ENCODE data around the gene NINJ2. TPM values are rescaled to one million over a fixed set of nuclear protein-coding genes. Genes with fewer than 3 reads are reported as not detected.

Gene NINJ2
- total and polyA plus RNA-seq, 10 donors, result 6.6 to 18.8 (median 10.2) TPM

DNA sequence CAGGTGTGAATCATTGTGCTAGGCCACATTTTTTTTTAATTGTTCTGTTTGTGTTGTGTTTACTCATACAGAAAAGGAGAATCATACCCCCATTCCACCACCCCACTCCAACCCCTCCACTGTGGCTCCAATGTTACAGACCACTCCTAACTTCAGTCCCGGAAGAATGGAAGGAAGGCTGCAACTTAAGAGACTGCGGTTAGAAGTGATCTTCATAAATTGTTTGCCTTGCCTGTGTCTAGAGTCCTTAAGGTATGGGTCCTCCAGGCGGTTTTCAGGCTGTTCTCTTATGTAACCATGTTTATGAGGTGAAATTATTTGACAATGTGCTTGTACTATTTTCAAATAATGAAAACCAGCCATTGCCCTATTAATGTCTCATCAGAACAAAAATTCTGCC lies 22.5 kb downstream of the NINJ2 start:
- peak overlapping the region in 7 of 8 donors; percentile 29 to 100 (median 99) for H3K27ac ChIP-seq
- no peak for DNase-seq
- no peaks in the 10 kb centered on the region for H3K9me3 ChIP-seq
- H3K36me3 ChIP-seq, result peaks cover 0 to 2% (median 0%) of the 10 kb centered on the region in 6 donors
- peaks cover 19 to 97% (median 73%) of the 10 kb centered on the region in 6 donors for H3K4me1 ChIP-seq
- WGBS, 5 donors, result 87 to 100% (median 92%) methylated on average over 3 of the region's 3 CpGs
- no peaks in the 10 kb centered on the region for H3K27me3 ChIP-seq (replicated peaks in 1 of 7)
- intact Hi-C loops (cut with DNase I; ENCODE audit: low total_unique reads), result loop anchor here (5.0 to 10.0 kb wide), 2 partner anchors 63 to 114 kb away; partner anchors contain the start of gene WNK1
- no peak overlapping the region for H3K4me3 ChIP-seq
- TF ChIP-seq POLR2A (IDR thresholded peaks at IDR 0.05), result no peak
- TF ChIP-seq CTCF (IDR thresholded peaks at IDR 0.05 in 8 of 11, conservative IDR thresholded peaks at IDR 0.05 in 3 of 11), result no peak
- TF ChIP-seq POLR2AphosphoS5 (IDR thresholded peaks at IDR 0.05), result no peak

DNA sequence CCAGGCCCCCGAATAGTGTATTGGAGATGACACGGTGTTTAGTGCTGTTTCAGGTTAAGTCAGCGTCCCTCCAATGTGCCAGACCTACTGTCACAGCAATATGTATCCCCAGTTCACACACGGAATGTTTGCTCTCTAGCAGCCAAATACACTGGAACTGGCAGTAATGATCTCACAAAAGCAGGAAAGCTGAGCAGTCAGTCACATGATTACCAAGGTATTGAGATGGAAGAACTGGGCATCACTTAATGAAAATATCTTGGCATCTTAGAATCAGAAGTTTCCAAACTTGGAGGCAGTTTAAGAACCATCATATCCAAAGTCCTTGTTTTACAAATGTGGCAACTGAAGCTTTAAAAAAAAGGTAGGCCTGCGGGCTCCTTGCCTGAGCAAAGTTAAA lies 23.3 kb downstream of the NINJ2 start:
- H3K27ac ChIP-seq, result peak overlapping the region in 7 of 8 donors; percentile 60 to 100 (median 99)
- no peak for TF ChIP-seq POLR2A (IDR thresholded peaks at IDR 0.05)
- no peak for TF ChIP-seq CTCF (IDR thresholded peaks at IDR 0.05 in 8 of 11, conservative IDR thresholded peaks at IDR 0.05 in 3 of 11)
- TF ChIP-seq POLR2AphosphoS5 (IDR thresholded peaks at IDR 0.05), result no peak
- peaks cover 18 to 92% (median 66%) of the 10 kb centered on the region in 6 donors for H3K4me1 ChIP-seq
- peak overlapping the region in 1 of 8 donors; percentile 8 for H3K4me3 ChIP-seq
- H3K36me3 ChIP-seq, result no peaks in the 10 kb centered on the region
- intact Hi-C loops (cut with DNase I; ENCODE audit: low total_unique reads), result loop anchor here (5.0 to 10.0 kb wide), 2 partner anchors 63 to 115 kb away; partner anchors contain the start of gene WNK1
- DNase-seq, result no peak
- H3K9me3 ChIP-seq, result no peaks in the 10 kb centered on the region
- H3K27me3 ChIP-seq (replicated peaks in 1 of 7), result no peaks in the 10 kb centered on the region
- WGBS, 5 donors, result 72 to 94% (median 87%) methylated on average over 5 of the region's 5 CpGs

DNA sequence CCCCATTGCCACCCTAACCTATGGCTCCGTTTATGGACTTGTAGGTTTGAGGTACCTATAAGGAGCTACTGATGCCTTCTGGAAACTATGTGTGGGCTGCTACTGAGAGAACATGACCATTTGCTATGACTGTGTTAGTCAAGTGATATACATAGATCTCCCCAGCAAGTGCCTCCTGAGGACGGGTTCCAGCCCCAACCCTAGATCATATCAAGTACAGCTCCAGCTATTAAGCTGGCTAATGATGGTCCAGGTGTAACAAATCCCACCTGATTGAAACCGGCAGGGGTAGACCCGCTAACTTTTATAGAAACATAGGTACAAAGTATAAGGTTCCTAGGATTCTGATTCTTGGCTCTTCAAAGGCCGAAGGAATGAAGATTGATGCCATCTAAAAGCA lies 23.7 kb downstream of the NINJ2 start:
- no peak for DNase-seq
- intact Hi-C loops (cut with DNase I; ENCODE audit: low total_unique reads), result no loop called here
- no peak for TF ChIP-seq CTCF (IDR thresholded peaks at IDR 0.05 in 8 of 11, conservative IDR thresholded peaks at IDR 0.05 in 3 of 11)
- TF ChIP-seq POLR2AphosphoS5 (IDR thresholded peaks at IDR 0.05), result no peak
- no peak for TF ChIP-seq POLR2A (IDR thresholded peaks at IDR 0.05)
- WGBS, 5 donors, result 78 to 85% (median 83%) methylated on average over 5 of the region's 5 CpGs
- Histone ChIP-seq H3K27ac (peak overlapping the region; percentile 60 to 100 (median 90)), H3K4me1 (peaks cover 14 to 91% (median 62%) of the 10 kb centered on the region in 6 donors), H3K9me3 (no peaks in the 10 kb centered on the region), H3K4me3 (peak overlapping the region in 1 of 8 donors; percentile 8), H3K27me3 (replicated peaks in 1 of 7) (no peaks in the 10 kb centered on the region), H3K36me3 (no peaks in the 10 kb centered on the region)

DNA sequence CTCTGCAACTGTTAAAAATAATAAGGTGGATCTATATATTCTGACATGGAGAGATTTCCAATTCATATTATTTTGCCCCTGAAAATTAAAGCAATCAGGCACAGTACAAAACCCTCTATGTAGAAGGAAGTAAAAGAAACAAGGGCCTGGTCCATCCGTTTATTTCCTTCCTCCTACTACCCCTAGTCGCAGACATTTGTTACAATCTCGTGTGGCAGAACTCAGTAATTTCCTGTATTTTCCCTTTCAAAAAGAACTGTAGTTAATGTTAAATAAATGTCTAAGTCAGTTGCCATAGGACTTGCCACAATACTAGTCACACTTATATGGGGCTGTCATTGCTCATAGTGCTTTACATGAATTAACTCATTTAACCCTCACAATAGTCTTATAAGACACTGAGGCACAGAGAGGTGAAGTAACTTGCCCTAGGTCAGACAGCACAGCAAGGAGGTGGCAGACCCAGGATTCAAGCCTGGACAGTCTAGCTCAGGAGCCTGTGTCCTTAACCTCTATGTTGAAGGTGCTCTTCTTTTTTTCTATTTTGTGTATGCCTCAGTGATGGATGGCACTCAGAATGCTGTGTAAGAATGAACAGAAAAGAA lies 24.2 kb downstream of the NINJ2 start:
- Histone ChIP-seq H3K9me3 (no peaks in the 10 kb centered on the region), H3K4me1 (peaks cover 9 to 89% (median 57%) of the 10 kb centered on the region in 6 donors), H3K27me3 (replicated peaks in 1 of 7) (no peaks in the 10 kb centered on the region), H3K27ac (peak overlapping the region; percentile 60 to 100 (median 90)), H3K4me3 (peak overlapping the region in 1 of 8 donors; percentile 8), H3K36me3 (no peaks in the 10 kb centered on the region)
- TF ChIP-seq CTCF (IDR thresholded peaks at IDR 0.05 in 8 of 11, conservative IDR thresholded peaks at IDR 0.05 in 3 of 11) (peak in 1 of 11 experiments; percentile 16), POLR2AphosphoS5 (IDR thresholded peaks at IDR 0.05) (no peak)
- intact Hi-C loops (cut with DNase I; ENCODE audit: low total_unique reads), result no loop called here
- 13 to 21% (median 15%) methylated on average over 3 of the region's 3 CpGs for WGBS, 5 donors
- no peak for DNase-seq
